NCI-H128 (cell line): ENCODE results near the gene DOCK7.
"Not testable (repeated sequence)": the region's sequence is repeated elsewhere in the genome, so short reads cannot be mapped to it uniquely, and the experiment has no call there.

Source experiments
- DNase-seq: peaks from one replicate; lab custom pipeline; 2025; ENCODE audit not compliant: unreplicated experiment; lab: John Stamatoyannopoulos, UW

The DOCK7 gene

DNA sequence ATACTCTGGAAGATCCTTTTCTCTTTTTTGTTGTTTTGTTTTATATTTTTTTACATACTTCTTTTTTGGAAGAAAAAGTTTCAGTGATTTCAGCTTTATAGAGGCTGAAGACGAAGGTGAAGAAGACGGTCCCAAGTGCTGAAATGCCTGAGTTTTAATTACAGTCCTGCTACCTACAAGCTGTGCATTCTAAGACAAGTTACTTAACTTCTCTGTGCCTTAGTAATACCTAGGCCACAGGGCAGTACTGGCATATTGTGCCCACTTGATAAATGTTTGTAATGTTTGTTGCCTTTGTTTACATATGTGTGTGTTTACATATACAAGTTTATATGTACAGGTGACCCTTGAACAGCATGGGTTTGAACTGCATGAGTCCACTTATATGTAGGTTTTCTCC, 147.1 kb downstream of the DOCK7 start:
- DNase-seq = no peak

DNA sequence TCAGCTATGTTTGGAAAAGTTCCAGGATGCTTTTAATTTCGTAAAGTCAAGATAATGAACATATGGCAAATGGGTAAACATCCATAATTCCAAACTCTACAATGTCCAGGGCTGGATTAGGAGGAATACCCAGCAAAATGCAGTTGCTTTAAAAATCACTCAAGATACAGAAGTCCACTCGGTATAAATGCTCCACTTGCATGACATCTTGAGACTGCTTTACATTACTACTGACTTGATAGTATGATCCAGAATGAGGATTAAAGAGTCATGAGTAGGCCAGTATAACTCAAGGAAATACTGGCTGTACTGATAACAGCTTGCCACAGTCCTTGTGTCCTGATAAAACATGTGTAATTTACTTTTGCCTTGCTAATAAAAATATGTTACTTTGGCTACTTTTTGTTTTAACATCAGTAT, 149.1 kb downstream of the DOCK7 start:
- no peak for DNase-seq

DNA sequence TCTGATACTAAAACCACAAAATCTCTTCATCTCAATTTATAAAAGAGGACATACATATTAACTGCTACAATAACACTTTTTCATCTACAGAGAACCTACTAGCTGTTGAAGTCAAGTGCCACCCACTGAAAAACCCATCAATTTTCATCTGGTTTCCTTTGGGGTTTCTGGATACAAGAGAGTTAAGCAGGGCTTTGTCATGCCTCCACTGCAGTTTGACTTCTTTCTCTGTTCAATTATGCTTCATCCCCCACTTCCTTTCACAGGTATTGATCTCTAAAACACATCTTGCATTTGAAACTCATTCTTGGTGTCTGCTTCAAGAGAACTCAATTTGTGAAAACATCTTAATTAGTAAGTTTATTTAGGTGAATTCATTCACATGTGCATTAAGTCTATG, 151.3 kb downstream of the DOCK7 start:
- no peak for DNase-seq

DNA sequence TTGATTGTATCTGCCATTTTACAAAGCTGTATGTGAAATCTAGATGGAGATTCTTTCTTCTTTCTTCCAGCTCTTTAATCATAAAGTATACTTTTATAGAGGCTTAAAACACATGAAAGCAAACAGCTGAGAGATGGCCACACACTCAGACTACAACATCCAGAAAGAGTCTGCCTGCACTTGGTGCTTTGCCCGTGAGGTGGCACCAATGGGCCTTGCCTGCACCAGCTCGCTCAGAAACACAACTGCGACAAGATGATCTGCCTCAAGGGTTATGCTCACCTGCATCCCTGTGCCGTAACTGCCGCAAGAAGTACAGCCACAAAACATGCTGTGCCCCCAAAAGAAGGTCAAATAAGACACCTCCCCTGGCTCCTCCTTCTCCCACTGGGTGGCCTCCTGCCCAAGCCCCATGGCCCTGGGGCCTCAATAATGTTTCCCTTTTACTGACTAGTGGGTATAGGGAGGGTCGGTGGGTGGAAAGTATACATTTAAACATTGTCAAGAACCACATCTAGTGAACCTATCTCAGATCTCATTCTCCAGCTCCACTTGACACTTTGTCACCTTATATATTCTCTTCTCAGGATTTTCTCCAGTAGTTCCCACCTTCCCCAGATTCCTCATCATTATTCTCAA, 157.6 kb downstream of the DOCK7 start:
- DNase-seq = no peak

DNA sequence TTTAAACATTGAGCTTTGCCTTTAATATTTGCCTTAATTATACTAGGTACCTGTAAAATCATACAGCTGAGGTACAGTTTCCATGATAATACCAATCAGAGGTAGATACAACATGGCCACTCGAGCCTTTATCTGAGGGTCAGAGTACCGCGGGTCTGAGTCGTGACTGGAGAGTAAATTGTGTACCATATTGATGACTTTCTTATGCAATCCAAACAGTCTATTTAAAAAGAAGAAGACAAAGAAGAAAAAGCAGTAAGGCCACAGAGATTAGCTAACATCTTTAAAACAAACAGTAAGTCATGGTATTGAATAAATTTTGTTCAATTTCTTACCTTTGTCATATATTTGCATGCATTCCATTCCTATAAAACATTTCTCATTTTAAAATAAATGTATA, 159.0 kb downstream of the DOCK7 start:
- DNase-seq = no peak

DNA sequence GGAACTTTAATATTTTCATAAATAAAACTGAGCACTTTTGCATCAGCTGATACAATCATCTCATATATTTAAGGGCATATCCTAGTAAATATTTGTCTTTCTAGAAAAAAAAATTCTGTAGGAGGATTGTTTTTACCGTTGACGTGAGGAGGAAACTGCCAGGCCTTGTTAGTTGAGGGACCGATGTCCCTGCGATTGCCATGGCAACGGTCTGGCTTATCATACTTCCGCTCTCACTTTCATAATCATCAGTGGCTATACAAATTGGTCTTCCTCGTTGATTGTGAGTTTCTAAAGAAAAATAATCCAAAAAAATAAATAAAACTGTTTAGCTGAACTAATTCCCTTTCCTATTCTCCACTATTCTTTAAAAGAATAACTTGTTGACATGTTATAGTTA, 160.2 kb downstream of the DOCK7 start:
- DNase-seq = no peak

DNA sequence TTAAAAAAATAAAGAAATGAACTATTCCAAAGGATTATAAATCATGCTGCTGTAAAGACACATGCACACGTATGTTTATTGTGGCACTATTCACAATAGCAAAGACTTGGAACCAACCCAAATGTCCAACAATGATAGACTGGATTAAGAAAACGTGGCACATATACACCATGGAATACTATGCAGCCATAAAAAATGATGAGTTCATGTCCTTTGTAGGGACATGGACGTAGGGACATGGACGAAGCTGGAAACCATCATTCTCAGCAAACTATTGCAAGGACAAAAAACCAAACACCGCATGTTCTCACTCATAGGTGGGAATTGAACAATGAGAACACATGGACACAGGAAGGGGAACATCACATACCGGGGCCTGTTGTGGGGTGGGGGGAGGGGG, 160.8 kb downstream of the DOCK7 start:
- DNase-seq = not testable (repeated sequence)

DNA sequence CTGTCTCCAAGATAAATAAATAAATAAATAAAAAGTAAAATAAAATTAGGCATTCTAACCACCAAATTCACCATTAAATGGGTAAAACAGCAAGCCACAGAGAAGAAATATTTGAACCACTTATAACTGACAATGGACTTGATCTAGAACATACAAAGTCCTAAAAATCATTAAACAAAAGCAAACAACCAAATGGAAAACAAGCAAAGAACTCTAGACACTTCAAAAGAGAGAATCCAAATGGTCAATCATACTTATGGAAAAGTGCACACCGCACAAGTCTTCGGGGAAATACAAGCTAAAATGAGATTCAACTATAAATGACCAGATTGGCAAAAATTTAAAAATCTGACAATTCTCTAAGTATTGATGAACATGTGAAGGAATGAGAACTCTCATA, 164.3 kb downstream of the DOCK7 start:
- no peak for DNase-seq

DNA sequence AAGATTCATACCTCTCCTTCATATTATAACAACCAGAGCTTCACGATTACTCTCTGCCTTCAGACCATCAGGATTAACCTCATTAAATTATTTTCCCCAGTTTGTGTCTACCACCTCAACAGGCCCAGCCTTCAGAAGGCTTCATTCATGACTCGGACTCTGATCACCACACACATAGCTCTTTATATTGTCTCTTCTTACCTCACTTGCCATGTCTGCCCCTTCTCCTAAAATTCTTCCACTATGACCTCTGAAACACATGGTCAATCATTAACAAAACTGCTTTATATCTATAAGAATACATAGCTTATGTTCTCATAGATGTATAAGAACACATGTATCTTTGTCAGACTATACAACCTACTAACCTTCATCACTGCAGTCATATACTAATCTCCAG, 171.6 kb downstream of the DOCK7 start:
- no peak for DNase-seq

DNA sequence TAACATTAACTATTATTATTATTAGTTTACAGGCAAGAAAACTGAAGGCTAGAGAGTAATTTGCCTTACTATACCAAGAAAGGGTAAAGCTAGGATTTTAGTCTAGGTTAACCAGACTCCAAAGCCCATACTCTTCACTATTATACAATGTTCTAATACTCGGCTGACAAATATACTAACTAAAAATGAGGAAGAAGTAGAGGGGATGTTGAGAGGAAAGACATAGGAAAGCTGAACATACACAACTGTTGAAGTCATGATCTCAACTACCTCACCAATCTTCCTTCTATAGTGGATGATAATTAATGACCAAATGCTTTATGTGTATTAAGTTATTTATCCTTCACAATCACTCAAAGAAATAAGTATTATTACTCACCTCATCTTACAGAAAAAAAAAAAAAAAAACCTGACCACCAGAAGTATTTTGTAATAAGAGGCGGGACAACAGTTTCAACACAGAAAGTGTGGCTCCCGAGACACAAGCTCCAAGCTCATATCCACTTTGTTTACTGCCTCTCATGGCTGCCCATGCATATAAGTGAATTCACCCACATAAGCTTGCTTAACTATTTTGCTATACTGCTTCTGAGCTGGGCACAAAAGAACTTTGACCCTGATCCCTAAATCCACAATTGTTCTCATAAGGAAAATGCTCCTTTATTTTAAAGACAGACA, 173.3 kb downstream of the DOCK7 start:
- DNase-seq = no peak

DNA sequence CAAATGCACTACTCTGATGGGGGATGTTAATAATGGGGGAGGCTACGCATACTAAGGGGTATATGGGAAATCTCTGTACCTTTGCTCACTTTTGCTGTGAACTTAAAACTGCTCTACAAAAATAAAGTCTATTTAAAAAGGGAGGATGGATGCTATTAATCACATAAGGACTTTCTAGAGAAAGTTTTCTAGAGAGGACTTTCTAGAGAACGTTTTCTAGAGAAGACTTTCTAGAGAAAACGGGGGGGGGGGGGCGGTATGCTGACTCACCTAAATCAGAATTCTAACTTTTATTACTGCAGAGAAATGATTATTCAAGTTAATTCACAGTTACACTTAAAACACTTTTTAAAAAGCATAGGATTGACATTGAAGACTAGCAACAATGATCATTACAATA, 175.2 kb downstream of the DOCK7 start:
- DNase-seq = no peak

DNA sequence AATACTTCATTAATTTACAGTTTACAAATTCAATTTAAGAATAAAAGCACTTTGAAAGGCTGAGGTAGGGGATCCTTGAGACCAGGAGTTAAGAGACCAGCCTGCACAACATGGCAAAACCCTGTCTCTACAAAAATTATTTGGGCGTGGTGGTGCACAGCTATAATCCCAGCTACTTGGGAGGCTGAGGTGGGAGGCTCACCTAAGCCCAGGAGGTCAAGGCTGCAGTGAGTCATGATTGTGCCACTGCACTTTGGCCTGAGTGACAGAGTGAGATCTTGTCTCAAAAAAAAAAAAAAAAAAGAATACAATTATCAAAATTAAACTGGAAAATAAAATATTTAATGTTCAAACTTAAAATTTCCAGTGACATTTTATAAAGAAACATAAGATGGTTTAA, 179.2 kb downstream of the DOCK7 start:
- DNase-seq = no peak

DNA sequence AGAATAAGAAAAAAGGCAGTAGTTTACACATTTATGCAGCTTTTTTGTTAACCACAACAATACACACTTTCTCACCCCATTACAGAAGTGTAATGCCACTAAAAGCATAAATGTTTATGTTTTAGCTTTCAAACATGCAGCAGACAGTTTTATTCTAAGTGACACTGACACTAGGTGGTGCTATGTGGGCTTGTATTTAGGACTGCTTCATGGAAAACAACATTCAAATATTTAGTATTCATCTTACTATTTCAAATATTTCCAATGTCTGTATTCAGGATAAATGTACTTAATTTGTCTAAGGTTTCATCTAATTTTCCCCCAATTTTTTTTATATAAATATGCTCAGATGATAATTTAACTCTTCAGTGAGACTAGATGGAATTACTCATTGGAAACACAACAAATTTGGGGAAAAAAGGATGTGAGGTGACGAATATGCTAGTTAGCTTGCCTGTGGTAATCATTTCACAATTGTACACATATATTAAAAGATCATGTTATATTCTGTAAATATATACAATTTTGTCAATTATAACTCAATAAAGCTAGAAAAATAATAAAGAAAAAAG, 179.9 kb downstream of the DOCK7 start:
- DNase-seq = peak; percentile 18

DNA sequence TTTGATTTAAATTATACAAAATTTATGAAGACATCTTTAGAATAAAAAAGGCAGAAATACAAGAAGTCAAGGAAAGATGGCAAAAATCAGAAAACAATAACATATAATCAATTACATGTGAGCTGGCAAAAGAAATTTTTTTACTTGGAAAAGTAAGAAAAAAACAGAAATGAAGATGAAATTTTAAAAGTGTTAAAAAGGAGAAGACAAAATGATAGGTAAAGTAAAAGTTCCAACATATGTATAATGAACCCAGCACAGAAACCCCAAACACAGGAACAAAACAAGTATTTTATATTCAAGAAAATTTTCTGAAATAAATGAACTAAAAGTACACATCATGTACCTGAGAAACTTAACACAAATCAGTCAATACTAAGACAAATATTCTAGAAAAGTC, 188.0 kb downstream of the DOCK7 start:
- no peak for DNase-seq

DNA sequence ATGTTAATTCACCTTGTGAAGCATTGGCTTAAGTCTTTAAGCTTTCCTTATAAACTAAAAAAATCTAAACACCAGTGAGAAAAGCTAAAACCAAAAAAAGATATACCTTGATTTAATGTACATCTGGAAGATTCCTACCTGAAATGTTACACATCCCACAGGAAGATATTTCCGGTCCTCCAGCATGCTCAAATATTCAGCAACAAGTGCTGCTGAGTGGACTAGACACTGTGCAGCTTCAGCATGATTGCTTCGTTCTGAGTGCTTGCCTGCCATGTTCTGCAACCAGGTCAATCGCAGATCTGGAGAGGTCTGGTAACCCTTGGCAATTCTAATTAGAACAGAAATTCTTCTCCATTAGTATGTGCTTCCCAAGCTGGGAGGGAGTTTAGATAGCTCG, 194.0 kb downstream of the DOCK7 start:
- no peak for DNase-seq

DNA sequence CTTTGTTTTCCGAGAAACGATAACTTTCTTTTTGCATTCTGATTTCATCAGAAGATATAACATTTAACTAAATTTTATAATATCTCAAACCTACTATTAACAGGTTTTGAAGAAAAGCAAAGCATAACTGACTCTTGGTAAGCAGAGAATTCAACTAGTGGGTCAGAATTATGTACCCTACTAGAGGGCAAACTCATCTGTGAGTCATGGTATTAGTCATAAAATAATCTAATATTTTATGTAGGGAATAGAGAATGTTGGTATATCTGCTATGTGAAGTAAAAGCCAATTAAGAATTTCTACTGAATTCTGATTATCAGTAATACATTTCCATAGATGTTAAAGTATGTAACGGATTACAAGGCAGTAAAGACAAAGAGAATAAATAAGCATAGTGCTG, 194.5 kb downstream of the DOCK7 start:
- no peak for DNase-seq

DNA sequence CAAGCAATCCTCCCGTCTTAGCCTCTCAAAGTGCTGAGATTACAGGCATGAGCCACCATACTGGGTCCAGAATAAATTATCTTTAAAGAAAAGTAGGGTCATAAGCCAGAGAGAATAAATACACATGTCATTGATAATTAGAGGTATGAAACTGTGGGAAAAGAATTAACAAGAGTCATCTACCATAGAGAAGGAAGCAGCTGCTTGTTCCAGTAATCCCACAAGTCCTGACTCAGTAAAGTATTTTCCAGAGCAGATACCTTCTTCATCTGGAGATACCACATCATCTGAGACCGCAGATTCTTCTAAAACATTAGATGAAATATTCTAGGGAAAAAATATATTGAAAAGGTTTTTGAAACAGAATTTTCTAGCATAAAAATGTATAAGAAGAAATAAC, 195.7 kb downstream of the DOCK7 start:
- no peak for DNase-seq

DNA sequence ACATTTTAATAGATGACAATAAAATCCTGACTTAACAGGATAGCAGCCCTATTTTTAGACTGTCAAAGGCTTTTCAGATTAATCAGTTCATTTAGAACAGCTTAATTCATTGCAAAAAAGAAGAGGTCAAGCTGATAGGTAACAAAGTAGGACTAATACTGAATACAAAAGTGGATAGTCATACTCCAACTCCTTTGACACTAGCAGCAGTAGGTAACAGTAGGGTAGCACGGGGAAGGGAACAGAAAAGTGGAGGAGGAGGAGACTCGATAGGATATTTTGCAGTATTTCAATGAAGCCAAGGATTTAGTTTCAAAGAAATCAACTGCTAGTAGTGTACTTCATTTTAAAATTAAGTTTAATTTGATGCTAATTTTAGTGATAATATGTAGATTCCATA, 200.2 kb downstream of the DOCK7 start:
- no peak for DNase-seq

DNA sequence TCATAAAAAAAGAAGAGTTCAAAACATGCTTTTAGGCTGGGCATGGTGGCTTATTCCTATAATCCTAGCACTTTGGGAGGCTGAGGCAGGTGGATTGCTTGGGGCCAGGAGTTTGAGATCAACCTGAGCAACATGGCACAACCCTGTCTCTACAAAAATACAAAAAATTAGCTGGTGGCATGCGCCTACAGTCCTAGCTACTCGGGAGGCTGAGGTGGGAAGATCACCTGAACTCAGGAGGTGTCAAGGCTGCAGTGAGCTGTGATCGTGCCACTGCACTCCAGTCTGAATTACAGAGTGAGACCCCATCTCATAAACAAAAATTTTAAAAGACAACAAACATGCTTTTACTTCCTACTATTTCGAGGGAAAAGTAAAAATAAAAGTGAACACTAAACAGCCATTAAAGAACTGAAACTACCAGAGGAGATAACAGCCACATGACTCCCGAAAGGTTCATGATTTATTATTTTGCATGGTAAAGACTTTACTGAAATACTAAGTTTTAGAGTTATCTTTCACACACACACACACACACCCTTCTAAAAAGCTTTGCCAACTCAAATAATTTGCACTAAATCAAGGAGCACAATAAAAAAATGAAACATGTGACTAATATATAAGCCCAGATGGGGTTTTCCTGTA, 203.2 kb downstream of the DOCK7 start:
- DNase-seq = no peak

DNA sequence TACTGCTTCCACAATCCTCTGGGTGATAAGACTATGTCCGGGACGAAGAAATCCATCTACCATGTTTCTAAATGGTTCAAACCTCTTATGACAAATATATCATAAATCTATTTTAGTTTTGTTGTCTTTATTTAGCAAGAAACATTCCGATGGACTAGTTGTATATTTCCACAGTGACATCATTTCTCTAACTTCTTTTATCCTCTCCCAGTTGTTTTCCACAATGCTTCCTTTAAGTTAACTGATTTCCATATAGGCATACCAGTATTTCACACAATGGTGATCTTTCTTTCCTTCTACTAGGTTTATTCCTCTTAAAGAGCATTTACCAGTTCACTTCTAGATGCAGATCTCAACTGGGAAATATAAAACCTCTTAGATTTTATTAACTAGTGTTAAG, 206.5 kb downstream of the DOCK7 start:
- DNase-seq = no peak

DNA sequence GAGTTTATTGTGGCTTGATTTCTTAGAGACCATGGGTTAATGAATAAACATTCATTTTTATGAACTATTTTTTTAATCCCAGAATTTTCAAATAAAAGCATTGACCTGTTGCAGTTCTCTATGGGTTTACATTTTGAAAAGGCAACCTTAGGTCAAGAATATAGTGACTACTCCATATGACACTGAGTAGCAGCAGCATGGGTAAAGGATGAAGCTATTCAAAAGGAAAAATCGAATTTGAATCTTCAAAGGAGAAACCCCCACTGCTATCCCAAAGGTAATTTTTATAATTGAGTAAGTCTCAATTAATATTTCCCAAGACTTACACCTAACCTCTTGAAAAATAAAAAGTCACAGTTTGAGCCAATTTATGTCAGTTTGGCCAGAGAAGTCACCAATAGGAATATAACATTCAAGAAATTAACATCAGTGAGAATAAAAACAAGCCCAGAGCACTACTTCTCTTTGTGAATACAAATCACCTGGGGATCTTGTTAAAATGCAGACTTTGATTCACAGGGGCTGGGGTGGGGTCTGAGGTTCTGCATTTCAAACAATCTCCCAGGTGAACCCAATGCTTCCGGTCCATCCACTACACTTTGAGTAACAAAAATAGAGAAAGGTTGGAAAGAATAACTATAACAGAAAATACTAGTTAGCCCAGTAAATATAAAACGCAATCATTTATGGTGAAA, 211.5 kb downstream of the DOCK7 start:
- no peak for DNase-seq

DNA sequence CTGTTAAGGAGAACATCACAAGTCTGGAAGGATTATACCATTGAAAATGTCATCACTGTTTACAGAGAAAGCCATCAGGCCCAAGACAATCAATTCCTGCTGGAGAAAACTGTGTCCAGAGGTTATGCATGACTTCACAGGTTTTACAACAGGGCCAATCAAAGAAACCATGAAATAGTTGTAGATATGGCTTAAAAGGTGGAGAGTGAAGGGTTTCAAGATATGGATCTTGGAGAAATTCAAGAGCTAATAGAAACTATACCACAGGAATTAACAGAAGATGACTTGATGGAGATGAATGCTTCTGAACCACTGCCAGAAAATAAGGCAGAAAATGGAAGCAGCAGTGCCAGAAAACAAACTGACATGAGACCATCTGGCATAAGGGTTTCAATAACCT, 221.1 kb downstream of the DOCK7 start:
- DNase-seq = no peak
